ENCODE data around the gene PTPN14.

Gene PTPN14

DNA sequence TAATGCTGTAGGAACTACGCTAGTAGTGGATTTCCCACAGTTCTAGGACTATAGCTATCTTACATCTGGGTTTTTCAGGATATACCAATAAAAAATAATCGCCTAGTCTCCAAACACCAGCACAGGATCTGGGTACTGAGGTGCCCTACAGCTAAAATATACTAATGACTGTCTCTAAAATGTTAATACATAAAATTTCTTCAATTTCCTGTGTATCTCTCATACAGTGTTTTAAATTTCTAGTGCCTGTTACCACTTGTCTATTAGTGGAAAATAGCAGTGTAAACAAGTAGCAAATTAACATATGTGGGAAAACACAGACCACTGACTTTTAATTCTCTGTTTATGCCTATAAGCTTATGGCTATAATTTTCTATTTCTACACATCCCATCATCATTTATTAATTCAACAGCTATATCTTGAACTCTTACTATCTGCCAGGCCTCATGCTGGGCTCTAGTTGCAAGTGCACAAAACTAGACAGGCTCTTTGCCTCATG lies 16.1 kb upstream of the PTPN14 start:
- TF ChIP-seq ZNF223 (tag by site-specific recombination; IDR thresholded peaks at IDR 0.05), result no peak
- TF ChIP-seq ZNF211 (tag by site-specific recombination; IDR thresholded peaks at IDR 0.05; ENCODE audit: low read depth), result no peak
- TF ChIP-seq, protein P1, sequence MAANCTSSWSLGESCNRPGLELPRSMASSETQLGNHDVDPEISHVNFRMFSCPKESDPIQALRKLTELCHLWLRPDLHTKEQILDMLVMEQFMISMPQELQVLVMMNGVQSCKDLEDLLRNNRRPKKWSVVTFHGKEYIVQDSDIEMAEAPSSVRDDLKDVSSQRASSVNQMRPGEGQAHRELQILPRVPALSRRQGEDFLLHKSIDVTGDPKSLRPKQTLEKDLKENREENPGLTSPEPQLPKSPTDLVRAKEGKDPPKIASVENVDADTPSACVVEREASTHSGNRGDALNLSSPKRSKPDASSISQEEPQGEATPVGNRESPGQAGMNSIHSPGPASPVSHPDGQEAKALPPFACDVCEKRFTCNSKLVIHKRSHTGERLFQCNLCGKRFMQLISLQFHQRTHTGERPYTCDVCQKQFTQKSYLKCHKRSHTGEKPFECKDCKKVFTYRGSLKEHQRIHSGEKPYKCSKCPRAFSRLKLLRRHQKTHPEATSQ (tag by site-specific recombination; IDR thresholded peaks at IDR 0.05), result no peak
- TF ChIP-seq, protein P2, sequence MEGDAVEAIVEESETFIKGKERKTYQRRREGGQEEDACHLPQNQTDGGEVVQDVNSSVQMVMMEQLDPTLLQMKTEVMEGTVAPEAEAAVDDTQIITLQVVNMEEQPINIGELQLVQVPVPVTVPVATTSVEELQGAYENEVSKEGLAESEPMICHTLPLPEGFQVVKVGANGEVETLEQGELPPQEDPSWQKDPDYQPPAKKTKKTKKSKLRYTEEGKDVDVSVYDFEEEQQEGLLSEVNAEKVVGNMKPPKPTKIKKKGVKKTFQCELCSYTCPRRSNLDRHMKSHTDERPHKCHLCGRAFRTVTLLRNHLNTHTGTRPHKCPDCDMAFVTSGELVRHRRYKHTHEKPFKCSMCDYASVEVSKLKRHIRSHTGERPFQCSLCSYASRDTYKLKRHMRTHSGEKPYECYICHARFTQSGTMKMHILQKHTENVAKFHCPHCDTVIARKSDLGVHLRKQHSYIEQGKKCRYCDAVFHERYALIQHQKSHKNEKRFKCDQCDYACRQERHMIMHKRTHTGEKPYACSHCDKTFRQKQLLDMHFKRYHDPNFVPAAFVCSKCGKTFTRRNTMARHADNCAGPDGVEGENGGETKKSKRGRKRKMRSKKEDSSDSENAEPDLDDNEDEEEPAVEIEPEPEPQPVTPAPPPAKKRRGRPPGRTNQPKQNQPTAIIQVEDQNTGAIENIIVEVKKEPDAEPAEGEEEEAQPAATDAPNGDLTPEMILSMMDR (tag by site-specific recombination; IDR thresholded peaks at IDR 0.05), result no peak
- TF ChIP-seq, protein P3, sequence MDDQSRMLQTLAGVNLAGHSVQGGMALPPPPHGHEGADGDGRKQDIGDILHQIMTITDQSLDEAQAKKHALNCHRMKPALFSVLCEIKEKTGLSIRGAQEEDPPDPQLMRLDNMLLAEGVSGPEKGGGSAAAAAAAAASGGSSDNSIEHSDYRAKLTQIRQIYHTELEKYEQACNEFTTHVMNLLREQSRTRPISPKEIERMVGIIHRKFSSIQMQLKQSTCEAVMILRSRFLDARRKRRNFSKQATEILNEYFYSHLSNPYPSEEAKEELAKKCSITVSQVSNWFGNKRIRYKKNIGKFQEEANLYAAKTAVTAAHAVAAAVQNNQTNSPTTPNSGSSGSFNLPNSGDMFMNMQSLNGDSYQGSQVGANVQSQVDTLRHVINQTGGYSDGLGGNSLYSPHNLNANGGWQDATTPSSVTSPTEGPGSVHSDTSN (CRISPR knock-in tag; IDR thresholded peaks at IDR 0.05), result no peak
- no peak for TF ChIP-seq ZNF169 (tag by site-specific recombination; IDR thresholded peaks at IDR 0.05)
- no peak for TF ChIP-seq ZNF155 (tag by site-specific recombination; IDR thresholded peaks at IDR 0.05)
- TF ChIP-seq, protein P4, sequence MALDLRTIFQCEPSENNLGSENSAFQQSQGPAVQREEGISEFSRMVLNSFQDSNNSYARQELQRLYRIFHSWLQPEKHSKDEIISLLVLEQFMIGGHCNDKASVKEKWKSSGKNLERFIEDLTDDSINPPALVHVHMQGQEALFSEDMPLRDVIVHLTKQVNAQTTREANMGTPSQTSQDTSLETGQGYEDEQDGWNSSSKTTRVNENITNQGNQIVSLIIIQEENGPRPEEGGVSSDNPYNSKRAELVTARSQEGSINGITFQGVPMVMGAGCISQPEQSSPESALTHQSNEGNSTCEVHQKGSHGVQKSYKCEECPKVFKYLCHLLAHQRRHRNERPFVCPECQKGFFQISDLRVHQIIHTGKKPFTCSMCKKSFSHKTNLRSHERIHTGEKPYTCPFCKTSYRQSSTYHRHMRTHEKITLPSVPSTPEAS (tag by site-specific recombination; IDR thresholded peaks at IDR 0.05), result no peak
- TF ChIP-seq KLF8 (tag by site-specific recombination; IDR thresholded peaks at IDR 0.05), result no peak
- TF ChIP-seq, protein P5, sequence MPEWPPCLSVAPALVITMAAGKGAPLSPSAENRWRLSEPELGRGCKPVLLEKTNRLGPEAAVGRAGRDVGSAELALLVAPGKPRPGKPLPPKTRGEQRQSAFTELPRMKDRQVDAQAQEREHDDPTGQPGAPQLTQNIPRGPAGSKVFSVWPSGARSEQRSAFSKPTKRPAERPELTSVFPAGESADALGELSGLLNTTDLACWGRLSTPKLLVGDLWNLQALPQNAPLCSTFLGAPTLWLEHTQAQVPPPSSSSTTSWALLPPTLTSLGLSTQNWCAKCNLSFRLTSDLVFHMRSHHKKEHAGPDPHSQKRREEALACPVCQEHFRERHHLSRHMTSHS (tag by site-specific recombination; IDR thresholded peaks at IDR 0.05), result no peak
- TF ChIP-seq ZNF214 (tag by site-specific recombination; IDR thresholded peaks at IDR 0.05; ENCODE audit: borderline replicate concordance), result no peak
- TF ChIP-seq, protein P6, sequence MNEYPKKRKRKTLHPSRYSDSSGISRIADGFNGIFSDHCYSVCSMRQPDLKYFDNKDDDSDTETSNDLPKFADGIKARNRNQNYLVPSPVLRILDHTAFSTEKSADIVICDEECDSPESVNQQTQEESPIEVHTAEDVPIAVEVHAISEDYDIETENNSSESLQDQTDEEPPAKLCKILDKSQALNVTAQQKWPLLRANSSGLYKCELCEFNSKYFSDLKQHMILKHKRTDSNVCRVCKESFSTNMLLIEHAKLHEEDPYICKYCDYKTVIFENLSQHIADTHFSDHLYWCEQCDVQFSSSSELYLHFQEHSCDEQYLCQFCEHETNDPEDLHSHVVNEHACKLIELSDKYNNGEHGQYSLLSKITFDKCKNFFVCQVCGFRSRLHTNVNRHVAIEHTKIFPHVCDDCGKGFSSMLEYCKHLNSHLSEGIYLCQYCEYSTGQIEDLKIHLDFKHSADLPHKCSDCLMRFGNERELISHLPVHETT (tag by site-specific recombination; IDR thresholded peaks at IDR 0.05), result no peak
- no peak for TF ChIP-seq ZNF837 (tag by site-specific recombination; IDR thresholded peaks at IDR 0.05)
- TF ChIP-seq, protein P7, sequence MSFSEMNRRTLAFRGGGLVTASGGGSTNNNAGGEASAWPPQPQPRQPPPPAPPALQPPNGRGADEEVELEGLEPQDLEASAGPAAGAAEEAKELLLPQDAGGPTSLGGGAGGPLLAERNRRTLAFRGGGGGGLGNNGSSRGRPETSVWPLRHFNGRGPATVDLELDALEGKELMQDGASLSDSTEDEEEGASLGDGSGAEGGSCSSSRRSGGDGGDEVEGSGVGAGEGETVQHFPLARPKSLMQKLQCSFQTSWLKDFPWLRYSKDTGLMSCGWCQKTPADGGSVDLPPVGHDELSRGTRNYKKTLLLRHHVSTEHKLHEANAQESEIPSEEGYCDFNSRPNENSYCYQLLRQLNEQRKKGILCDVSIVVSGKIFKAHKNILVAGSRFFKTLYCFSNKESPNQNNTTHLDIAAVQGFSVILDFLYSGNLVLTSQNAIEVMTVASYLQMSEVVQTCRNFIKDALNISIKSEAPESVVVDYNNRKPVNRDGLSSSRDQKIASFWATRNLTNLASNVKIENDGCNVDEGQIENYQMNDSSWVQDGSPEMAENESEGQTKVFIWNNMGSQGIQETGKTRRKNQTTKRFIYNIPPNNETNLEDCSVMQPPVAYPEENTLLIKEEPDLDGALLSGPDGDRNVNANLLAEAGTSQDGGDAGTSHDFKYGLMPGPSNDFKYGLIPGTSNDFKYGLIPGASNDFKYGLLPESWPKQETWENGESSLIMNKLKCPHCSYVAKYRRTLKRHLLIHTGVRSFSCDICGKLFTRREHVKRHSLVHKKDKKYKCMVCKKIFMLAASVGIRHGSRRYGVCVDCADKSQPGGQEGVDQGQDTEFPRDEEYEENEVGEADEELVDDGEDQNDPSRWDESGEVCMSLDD (tag by site-specific recombination; IDR thresholded peaks at IDR 0.05), result no peak
- no peak for TF ChIP-seq ZNF664 (tag by site-specific recombination; IDR thresholded peaks at IDR 0.05)
- TF ChIP-seq ZNF140 (tag by site-specific recombination; IDR thresholded peaks at IDR 0.05), result no peak
- no peak for TF ChIP-seq ZNF610 (tag by site-specific recombination; IDR thresholded peaks at IDR 0.05; ENCODE audit: borderline replicate concordance)
- TF ChIP-seq, protein P8, sequence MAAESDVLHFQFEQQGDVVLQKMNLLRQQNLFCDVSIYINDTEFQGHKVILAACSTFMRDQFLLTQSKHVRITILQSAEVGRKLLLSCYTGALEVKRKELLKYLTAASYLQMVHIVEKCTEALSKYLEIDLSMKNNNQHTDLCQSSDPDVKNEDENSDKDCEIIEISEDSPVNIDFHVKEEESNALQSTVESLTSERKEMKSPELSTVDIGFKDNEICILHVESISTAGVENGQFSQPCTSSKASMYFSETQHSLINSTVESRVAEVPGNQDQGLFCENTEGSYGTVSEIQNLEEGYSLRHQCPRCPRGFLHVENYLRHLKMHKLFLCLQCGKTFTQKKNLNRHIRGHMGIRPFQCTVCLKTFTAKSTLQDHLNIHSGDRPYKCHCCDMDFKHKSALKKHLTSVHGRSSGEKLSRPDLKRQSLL (tag by site-specific recombination; IDR thresholded peaks at IDR 0.05), result no peak
- no peak for TF ChIP-seq ZNF2 (tag by site-specific recombination; IDR thresholded peaks at IDR 0.05)
- TF ChIP-seq, protein P9, sequence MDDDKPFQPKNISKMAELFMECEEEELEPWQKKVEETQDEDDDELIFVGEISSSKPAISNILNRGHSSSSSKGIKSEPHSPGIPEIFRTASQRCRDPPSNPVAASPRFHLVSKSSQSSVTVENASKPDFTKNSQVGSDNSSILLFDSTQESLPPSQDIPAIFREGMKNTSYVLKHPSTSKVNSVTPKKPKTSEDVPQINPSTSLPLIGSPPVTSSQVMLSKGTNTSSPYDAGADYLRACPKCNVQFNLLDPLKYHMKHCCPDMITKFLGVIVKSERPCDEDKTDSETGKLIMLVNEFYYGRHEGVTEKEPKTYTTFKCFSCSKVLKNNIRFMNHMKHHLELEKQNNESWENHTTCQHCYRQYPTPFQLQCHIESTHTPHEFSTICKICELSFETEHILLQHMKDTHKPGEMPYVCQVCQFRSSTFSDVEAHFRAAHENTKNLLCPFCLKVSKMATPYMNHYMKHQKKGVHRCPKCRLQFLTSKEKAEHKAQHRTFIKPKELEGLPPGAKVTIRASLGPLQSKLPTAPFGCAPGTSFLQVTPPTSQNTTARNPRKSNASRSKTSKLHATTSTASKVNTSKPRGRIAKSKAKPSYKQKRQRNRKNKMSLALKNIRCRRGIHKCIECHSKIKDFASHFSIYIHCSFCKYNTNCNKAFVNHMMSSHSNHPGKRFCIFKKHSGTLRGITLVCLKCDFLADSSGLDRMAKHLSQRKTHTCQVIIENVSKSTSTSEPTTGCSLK (tag by site-specific recombination; IDR thresholded peaks at IDR 0.05), result no peak
- peaks cover 11% of the 10 kb centered on the region; the same call in 1 of the 2 replicates for H3K4me1 ChIP-seq (ENCODE audit: control insufficient read depth, insufficient read depth, low read length)
- H3K36me3 ChIP-seq (ENCODE audit: control insufficient read depth in 2 of 2, insufficient read depth in 1 of 2, low read length in 2 of 2), result no peaks in the 10 kb centered on the region
- no peaks in the 10 kb centered on the region for H3K9me3 ChIP-seq (ENCODE audit: control insufficient read depth, insufficient read depth, low read depth, low read length)
- ChIA-PET CTCF (interaction anchor here (0.6 to 2.0 kb wide), 4 partner anchors 17 to 236 kb away, joined by 3 to 7 read pairs (median 4); no protein-coding TSS in a partner anchor), POLR2A (no interaction called here)
- H3K27ac ChIP-seq (ENCODE audit: extremely low read depth, low read depth, low read length), result no peak overlapping the region
- H3K4me3 ChIP-seq (ENCODE audit: low read depth, low read length), result no peak overlapping the region

All from HEK293 (cell line).